Activated CD4-positive, CD25-positive, alpha-beta regulatory T cell treated with anti-CD3 and anti-CD28 coated beads, Interleukin-2, amount 50 U/mL, for 16 hours (primary cell): ENCODE results near the gene TCEAL9.
"Not testable (repeated sequence)": the region's sequence is repeated elsewhere in the genome, so short reads cannot be mapped to it uniquely, and the experiment has no call there.

Source experiments
- DNase-seq: peaks from one replicate; pipeline ENCODE4 v3.0.0-alpha.2; 2020; ENCODE audit warnings: low read depth, low spot score

The TCEAL9 gene

GRCh38 chrX:103373581-103373980, 17.3 kb downstream of the TCEAL9 start:
- DNase-seq = no peak

DNA sequence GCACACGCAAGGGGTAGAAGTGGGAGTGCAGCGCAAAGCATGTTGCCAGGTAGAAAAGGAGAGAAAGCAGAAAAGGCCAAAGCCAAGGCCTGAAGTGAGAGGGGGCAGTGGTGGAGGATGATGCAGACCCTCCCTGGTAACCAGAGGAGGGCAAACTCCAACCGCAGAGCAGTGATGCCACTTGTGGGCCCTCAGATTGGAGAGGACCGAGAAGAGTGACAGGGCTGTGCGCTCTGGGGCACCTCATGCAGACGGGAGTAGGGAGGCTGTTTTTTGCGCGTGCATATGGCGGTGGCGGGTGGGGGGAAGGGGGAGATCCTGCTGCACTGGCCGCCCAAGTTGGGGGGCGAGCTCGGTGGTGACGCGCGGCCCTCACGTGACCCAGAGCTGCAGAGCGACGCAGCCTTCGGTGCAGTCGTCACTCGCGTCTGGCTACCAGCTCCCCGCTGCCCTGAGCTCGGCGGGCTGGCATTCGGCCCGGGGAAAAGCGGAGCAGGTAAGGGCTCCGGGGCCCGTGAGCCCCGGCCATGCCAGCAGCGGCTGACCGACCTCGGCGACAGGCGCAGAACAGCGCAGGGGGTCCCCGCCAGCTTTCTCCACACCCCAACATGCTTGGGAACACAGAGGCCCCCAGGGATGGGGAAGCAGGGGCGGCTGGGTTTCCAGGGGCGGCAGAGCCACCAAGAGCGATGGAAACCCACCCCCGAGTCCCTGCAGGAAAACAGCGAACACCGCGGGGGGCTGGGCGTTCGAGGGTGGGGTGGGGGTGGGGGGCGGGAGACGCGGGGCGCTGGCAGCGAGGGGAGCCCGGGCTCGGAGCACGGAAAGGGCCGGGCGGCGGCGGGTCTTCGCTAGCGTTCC, 20.0 kb downstream of the TCEAL9 start, which contains the start of gene BEX3:
Gene BEX3, plus strand, starts transcription at position 421 of the 861 bp plus-strand sequence. CDS start 984 bp downstream, outside the sequence.
- DNase-seq = no peak

DNA sequence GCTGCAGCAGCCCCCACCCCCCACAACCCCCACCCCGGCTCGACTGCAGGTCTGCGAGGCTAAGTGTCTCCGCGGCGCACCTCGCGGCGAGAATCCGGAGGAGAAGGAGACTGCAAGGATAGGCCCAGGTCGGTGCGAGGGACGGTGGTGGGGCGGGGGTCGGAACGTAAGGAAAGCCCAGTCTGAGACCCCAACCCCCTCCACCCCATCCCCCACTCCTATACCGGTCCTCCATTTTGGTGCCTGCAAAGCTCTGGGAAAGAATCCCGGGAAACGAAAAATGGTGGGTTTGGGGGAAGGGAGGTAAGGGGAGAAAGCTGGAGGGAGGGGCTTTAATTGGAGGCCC, 20.6 kb downstream of the TCEAL9 start:
- no peak for DNase-seq

DNA sequence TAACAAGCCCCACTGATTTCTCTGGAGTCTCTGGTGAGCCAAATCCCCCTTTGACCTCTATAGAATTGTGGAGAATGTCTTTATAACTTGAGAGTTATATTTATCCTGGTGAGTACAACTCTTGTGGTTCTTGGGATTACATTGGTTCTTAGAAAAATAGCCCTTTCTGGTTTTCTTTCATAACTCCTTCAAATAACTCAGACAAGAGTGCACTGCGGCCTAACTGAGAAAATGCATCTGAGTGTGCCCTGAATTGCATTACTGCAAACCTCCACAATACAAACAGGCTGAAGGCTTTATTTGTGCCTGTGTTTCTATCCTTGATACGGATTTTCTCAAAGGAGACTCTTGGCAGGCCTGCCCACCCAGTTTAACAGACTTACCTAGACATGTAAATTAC, 22.7 kb downstream of the TCEAL9 start:
- no peak for DNase-seq

DNA sequence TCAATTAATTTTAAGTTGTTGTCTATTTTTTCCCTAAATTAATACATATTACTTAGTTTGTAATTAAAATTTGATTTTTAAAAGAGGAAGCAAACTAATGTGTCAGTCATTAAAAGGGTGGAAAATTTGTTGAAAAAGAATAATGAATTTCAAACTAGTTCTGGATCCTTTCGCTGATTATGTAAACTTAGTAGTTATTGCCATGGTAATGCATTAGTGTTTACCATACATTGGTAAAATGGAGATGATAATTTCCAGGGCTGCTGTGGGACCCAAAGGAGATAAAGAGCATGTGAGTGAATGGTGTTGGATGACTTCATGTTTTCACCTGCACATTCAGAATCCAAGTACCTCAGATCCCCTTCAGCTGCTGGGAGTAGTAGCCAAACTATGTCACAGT, 26.6 kb downstream of the TCEAL9 start:
- DNase-seq = no peak

GRCh38 chrX:103384672-103385071, 28.4 kb downstream of the TCEAL9 start:
- no peak for DNase-seq

DNA sequence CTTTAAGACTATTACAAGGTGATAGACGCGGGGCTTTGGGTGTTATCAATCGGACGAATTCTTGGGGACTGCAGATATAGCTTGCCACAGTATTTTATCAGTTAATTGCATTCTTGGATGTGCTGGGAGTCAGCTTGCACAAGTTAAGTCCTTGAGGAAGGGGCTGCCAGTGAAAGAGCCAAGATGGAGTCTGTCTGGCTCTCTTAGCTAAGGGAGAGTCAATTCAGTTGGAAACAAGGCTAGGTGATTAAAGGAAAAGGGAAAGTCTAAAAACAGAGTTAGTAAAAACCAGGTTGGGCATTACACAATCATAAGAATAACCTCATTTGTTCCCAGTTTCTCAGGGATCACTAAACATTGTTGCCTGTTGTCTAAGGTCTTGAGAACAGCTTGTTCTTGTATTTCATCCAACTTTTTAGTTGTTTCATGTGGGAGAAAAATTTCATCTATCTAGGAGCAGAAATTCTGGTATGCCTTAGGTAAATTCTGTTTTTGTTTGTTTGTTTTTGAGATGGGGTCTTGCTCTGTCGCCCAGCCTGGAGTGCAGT, 29.1 kb downstream of the TCEAL9 start:
- DNase-seq = not testable (repeated sequence)

DNA sequence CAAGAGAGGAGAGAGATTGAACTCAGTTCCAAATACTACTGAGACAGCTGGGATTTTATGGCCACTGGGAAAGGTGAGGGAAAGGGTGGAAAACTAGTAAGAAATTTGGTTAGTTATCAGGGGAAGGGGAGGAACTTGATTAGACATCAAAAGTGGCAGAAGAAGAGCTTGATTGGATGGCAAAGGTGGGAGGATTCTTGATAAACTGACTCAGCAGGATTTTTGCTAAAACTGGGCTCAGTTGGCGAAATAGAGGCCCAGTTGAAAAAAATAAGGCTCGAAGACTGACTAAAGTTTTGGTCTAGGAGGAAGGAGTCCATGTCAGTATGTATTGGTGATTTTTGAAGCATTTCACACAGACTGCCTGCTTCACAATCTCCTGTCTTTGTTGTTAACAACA, 30.0 kb downstream of the TCEAL9 start:
- no peak for DNase-seq

DNA sequence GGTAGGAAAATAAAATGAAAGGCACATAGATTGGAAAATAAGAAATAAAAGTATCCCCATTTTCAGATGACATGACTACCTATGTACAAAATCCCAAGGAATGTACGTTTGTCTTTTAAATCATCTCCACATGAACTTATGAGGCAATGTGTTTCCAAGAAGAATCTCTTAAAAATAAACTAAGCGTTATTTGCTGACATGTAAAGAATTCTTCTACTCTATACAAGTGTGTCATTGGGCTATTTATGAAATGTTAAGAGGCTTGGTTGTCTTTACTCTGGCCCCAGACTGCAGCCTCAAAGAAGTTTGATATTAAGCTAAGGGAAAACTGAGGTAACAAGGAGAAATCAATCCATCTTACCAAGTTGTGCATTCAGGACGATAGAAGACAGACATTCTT, 37.2 kb downstream of the TCEAL9 start:
- no peak for DNase-seq

DNA sequence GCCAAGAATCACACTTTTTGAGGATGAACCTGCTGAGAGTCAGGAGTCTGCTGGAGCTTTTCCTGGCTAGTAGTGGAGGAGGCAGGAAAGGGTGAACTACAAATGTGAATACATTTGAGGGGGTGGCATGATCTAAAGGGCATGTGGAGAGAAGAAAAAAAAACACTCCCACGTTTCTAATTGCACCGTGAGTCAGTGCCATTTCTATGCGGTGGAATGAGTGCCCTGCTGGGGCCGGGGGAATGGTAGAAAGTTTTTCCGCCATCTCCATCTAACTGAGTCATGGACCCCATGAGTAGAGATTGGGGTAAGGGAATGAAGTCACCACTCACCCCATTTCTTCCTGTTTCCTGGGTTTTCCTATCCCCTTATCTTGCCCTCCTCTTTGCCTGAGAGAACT, 39.9 kb downstream of the TCEAL9 start:
- DNase-seq = no peak

DNA sequence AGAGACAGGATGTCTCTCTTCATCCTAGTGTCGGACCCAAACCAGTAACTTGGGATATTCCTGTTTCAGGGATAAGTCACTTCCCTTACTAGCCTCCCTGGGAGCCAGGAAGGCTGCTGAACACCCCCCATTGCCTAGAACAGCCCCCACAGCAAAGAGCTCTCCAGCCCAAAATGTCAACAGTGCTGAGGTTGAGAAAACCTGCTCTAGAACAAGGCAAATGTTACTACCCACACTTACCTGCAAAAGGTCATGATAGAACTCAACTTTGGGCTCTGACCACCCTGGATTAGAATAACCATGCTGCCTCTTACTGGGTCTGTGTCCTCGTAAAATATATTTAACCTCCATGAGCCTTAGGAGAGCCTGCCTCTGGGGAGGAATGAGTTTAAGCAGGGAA, 40.4 kb downstream of the TCEAL9 start:
- no peak for DNase-seq

DNA sequence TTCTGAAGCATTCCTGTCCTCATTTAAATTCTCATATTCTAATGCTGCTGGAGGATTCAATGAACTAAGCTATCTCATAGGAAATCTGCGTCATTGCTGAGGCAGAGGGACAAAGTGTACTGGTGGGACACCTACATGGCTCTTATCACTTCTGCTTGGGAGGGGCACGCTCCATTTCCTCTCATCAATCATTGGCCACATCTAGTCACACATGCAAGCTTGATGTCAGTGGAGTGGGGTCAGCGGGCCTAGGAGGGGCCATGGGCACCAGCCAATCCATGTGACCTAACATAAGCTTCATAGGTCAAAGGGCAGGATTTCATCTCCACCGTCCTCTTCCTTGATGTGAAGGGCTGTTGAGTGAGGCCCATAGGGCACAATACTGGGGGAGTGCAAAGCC, 41.4 kb downstream of the TCEAL9 start:
- DNase-seq = no peak

GRCh38 chrX:103398421-103398864, 42.1 kb downstream of the TCEAL9 start:
- no peak for DNase-seq

GRCh38 chrX:103399744-103400143, 43.4 kb downstream of the TCEAL9 start:
- DNase-seq = no peak

DNA sequence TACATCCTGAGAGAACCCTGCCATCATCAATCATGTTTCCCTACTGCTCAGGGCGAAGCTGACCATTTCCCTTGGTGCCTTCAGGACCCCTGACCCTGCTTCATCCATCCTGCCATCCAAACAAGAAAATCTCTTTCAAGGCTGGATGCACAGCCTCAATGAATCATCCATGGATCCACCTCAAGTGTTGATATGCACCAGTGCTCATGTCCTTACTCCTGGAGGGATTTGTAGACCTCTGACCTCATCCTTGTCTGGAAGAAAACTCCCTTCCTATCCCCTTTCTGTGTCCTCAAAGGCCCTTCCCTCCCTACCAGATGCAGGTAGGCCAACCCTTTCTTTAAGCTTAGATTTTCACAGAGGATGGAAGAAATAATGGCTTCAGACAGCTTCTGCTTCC, 44.6 kb downstream of the TCEAL9 start:
- DNase-seq = no peak

GRCh38 chrX:103404231-103405008, 48.1 kb downstream of the TCEAL9 start:
- no peak for DNase-seq

DNA sequence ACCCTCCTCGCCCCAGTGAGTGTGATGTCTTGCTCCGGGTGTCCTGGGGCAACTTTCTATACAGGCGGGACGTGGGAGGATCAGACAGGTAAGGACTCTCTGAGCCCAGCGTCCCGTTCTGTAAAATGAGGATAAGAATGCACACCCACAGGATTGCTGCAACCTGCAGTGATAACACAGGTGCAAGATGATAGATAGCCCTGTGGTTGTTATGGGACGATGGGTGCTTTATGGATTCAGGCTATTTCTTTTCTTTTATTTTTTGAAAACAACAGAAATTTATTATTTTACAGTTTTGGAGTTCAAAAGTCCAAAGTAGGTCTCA, 48.7 kb downstream of the TCEAL9 start:
- DNase-seq = no peak

DNA sequence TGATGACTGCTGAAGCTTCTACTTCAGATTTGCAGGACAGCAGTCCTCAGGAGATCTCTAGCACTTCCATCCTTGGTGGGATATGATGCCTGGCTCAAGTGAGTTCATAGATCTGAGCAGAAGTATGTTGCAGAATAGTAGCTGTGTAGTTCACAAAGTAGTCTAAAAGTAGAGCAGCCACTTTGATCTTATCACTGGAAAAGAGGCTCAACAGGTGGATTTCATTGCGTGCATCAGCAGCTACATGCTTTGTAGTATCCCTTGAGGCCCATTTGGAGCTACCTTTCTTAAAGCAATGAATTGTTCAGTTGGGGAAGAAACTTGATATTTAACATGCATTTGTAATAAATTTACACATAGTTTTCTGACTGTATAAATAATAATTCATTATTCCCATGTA, 50.0 kb downstream of the TCEAL9 start:
- no peak for DNase-seq

GRCh38 chrX:103407776-103408175, 51.5 kb downstream of the TCEAL9 start:
- DNase-seq = no peak
